Measurements from ENCODE around the gene RIMKLA. TPM values are rescaled to one million over a fixed set of nuclear protein-coding genes. Genes with fewer than 3 reads are reported as not detected.

The RIMKLA gene
- total RNA-seq, 2 donors from 2014 or later, result 14.3 to 30.9 TPM

GRCh38 chr1:42429603-42430002 lies 49.0 kb downstream of the RIMKLA start:
- TF ChIP-seq, protein P1, sequence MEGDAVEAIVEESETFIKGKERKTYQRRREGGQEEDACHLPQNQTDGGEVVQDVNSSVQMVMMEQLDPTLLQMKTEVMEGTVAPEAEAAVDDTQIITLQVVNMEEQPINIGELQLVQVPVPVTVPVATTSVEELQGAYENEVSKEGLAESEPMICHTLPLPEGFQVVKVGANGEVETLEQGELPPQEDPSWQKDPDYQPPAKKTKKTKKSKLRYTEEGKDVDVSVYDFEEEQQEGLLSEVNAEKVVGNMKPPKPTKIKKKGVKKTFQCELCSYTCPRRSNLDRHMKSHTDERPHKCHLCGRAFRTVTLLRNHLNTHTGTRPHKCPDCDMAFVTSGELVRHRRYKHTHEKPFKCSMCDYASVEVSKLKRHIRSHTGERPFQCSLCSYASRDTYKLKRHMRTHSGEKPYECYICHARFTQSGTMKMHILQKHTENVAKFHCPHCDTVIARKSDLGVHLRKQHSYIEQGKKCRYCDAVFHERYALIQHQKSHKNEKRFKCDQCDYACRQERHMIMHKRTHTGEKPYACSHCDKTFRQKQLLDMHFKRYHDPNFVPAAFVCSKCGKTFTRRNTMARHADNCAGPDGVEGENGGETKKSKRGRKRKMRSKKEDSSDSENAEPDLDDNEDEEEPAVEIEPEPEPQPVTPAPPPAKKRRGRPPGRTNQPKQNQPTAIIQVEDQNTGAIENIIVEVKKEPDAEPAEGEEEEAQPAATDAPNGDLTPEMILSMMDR (IDR thresholded peaks at IDR 0.05), result no peak
- H3K9me3 ChIP-seq, result no peaks in the 10 kb centered on the region
- H3K9ac ChIP-seq (ENCODE audit: low read depth in 2 of 2, low read length in 2 of 2), result no peak overlapping the region
- H3K27me3 ChIP-seq, result no peaks in the 10 kb centered on the region
- intact Hi-C loops (cut with DNase I), result no loop called here
- no peaks in the 10 kb centered on the region for H3K36me3 ChIP-seq
- no peak overlapping the region for H3K27ac ChIP-seq
- no peaks in the 10 kb centered on the region for H3K4me1 ChIP-seq
- no peak for DNase-seq
- no peak overlapping the region for H3K4me3 ChIP-seq

DNA sequence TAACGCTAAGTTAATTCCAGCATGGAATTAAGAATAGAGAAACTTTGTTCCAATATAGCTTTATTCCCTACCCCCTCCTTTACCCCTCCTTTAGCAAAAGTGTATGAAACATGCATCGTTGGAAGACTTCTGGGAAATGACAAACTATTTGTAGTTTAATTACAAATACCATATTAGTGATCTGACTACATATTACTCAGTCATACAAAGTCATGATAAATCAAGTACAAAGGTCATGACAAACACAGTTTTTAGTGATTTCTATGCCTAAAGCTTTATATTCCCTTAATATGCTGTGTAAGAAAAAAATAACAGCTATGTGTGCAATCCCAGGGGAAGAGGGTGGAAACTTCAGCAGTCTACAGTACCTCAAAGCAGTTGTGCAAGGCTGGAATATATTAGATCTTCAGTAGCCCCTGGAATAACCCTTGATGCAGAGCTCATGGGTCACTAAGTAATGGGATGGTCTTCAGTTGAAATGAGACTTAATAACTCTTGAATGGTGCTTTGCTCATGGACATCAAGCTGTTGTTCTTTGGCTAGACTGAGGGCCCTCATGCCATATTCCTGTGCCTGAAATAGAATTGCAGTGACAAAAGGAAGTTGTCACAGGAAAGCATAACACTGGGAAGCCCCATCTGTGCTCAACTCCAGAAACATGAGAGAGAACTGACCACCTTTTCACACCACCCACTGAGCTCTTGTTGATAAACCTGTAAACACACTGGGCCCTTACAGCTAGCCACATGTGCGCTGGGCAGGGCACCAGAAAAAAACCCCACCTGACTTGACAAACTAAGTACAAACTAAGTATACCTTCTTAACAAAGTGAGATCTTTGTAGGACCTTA lies 49.9 kb downstream of the RIMKLA start:
- Histone ChIP-seq H3K27me3 (no peaks in the 10 kb centered on the region), H3K27ac (peak overlapping the region; percentile 71), H3K9ac (ENCODE audit: low read depth in 2 of 2, low read length in 2 of 2) (peak overlapping the region in 1 of 2 donors; percentile 36), H3K36me3 (no peaks in the 10 kb centered on the region), H3K4me1 (no peaks in the 10 kb centered on the region), H3K9me3 (no peaks in the 10 kb centered on the region), H3K4me3 (no peak overlapping the region)
- TF ChIP-seq, protein P1 (IDR thresholded peaks at IDR 0.05), result no peak
- DNase-seq, result no peak
- intact Hi-C loops (cut with DNase I), result no loop called here

- Histone ChIP-seq H3K9ac (ENCODE audit: low read depth in 2 of 2, low read length in 2 of 2) (peak overlapping the region in 1 of 2 donors; percentile 22), H3K4me3 (no peak overlapping the region), H3K36me3 (no peaks in the 10 kb centered on the region), H3K27ac (peak overlapping the region; percentile 71), H3K27me3 (no peaks in the 10 kb centered on the region), H3K4me1 (no peaks in the 10 kb centered on the region), H3K9me3 (no peaks in the 10 kb centered on the region)
- TF ChIP-seq, protein P1 (IDR thresholded peaks at IDR 0.05), result no peak
- peak; percentile 62 for DNase-seq
- intact Hi-C loops (cut with DNase I), result no loop called here
Measured at GRCh38 chr1:42431514-42431913, 50.9 kb downstream of the RIMKLA start.

- H3K27ac ChIP-seq, result no peak overlapping the region
Measured at GRCh38 chr1:42432714-42433113, 52.1 kb downstream of the RIMKLA start.

GRCh38 chr1:42433369-42433768 lies 52.8 kb downstream of the RIMKLA start:
- TF ChIP-seq, protein P1 (IDR thresholded peaks at IDR 0.05), result no peak
- no peak overlapping the region for H3K4me3 ChIP-seq
- intact Hi-C loops (cut with DNase I), result no loop called here

More at GRCh38 chr1:42432714-42433113, 52.1 kb downstream of the RIMKLA start:
- TF ChIP-seq, protein P1 (IDR thresholded peaks at IDR 0.05), result no peak
- H3K4me1 ChIP-seq, result no peaks in the 10 kb centered on the region
- H3K4me3 ChIP-seq, result no peak overlapping the region
- intact Hi-C loops (cut with DNase I), result no loop called here
- H3K9ac ChIP-seq (ENCODE audit: low read depth in 2 of 2, low read length in 2 of 2), result no peak overlapping the region
- no peak for DNase-seq
- no peaks in the 10 kb centered on the region for H3K36me3 ChIP-seq
- no peaks in the 10 kb centered on the region for H3K9me3 ChIP-seq
- H3K27me3 ChIP-seq, result no peaks in the 10 kb centered on the region

More at GRCh38 chr1:42433369-42433768, 52.8 kb downstream of the RIMKLA start:
- no peak overlapping the region for H3K9ac ChIP-seq (ENCODE audit: low read depth in 2 of 2, low read length in 2 of 2)
- H3K27me3 ChIP-seq, result no peaks in the 10 kb centered on the region
- H3K4me1 ChIP-seq, result no peaks in the 10 kb centered on the region
- no peaks in the 10 kb centered on the region for H3K36me3 ChIP-seq
- DNase-seq, result no peak
- H3K9me3 ChIP-seq, result no peaks in the 10 kb centered on the region
- no peak overlapping the region for H3K27ac ChIP-seq
